B cell (primary cell): ENCODE measurements around the gene SEPTIN1. TPM values are rescaled to one million over a fixed set of nuclear protein-coding genes. Genes with fewer than 3 reads are reported as not detected.

ENCODE experiments used
- ATAC-seq: fragments of 200-7000 bp; cut with Tn5 transposase; one replicate; pipeline ENCODE4 v1.10.0; 2021; ENCODE audit warnings: low read depth, mild to moderate bottlenecking, moderate number of reproducible peaks, moderate library complexity
- CTCF ChIA-PET: fragments of 350-600 bp; sonication (Branson Sonifier 250); formaldehyde crosslinking; loops from one replicate; lab custom pipeline; 2021; ENCODE audit warnings: antibody characterized with exemption, inconsistent platforms; lab: Charles Lee
- POLR2A ChIA-PET: fragments of 350-600 bp; sonication (Branson Sonifier 250); formaldehyde crosslinking; loops from one replicate; lab custom pipeline; 2021; ENCODE audit warnings: antibody characterized with exemption; lab: Charles Lee
- DNase-seq: peaks from one replicate; pipeline ENCODE4 v3.0.0; 2013
- H2AFZ ChIP-seq: 2 replicates; pipeline ENCODE4 v1.6.1; 2012; ENCODE audit warnings: mild to moderate bottlenecking, low read depth, low read length; ENCODE audit not compliant: insufficient read depth, poor library complexity, severe bottlenecking
- H3K27ac ChIP-seq, 2 donors: 1 replicate in 1 of 2; 2 replicates in 1 of 2; pipeline ENCODE4 v1.5.1; 2012 to 2013; ENCODE audit warnings: low read length in 2 of 2, mild to moderate bottlenecking in 2 of 2, moderate library complexity in 1 of 2
- H3K27me3 ChIP-seq, 4 experiments: fragments of 200-600 bp in 1 of 4; sonication (generic) in 1 of 4; replicated peaks in 1 of 4; 1 replicate in 2 of 4; 2 replicates in 2 of 4; pipeline versions ENCODE4 v1.6.1 to v1.7.0; 2013 to 2016; ENCODE audit warnings: low read length in 3 of 4, mild to moderate bottlenecking in 2 of 4, mixed read lengths in 1 of 4, moderate library complexity in 1 of 4; ENCODE audit not compliant: insufficient read depth in 4 of 4, control insufficient read depth in 3 of 4; ENCODE audit errors: control extremely low read depth in 1 of 4
- H3K36me3 ChIP-seq, 2 experiments: replicated peaks in 1 of 2; 1 replicate in 1 of 2; 2 replicates in 1 of 2; pipeline versions ENCODE4 v1.6.1 to v1.7.1; 2013; ENCODE audit warnings: low read length in 1 of 2; ENCODE audit not compliant: insufficient read depth in 2 of 2, control insufficient read depth in 1 of 2; ENCODE audit errors: control extremely low read depth in 1 of 2, extremely low read depth in 1 of 2
- H3K4me1 ChIP-seq, 2 donors: fragments of 200-600 bp in 1 of 2; sonication (generic) in 1 of 2; 1 replicate in 1 of 2; 2 replicates in 1 of 2; pipeline versions ENCODE4 v1.5.1 to v1.6.1; 2013 to 2017; ENCODE audit warnings: low read length in 2 of 2; ENCODE audit not compliant: control insufficient read depth in 2 of 2, insufficient read depth in 2 of 2
- H3K4me2 ChIP-seq: replicated peaks from 2 replicates; pipeline ENCODE3; 2012; ENCODE audit warnings: mild to moderate bottlenecking, low read depth, low read length; ENCODE audit not compliant: poor library complexity, severe bottlenecking
- H3K4me3 ChIP-seq, 5 experiments: fragments of 200-600 bp in 1 of 5; sonication (generic) in 1 of 5; 1 replicate in 3 of 5; 2 replicates in 2 of 5; pipeline versions ENCODE4 v1.5.1 to v1.7.0; 2011 to 2016; ENCODE audit warnings: low read length in 4 of 5, mild to moderate bottlenecking in 4 of 5, low read depth in 2 of 5, control low read depth in 1 of 5, moderate library complexity in 1 of 5; ENCODE audit not compliant: insufficient read depth in 1 of 5; ENCODE audit errors: control extremely low read depth in 1 of 5, extremely low read depth in 1 of 5
- H3K79me2 ChIP-seq: fragments of 200-600 bp; sonication (generic); one replicate; pipeline ENCODE4 v1.6.0; 2016; ENCODE audit warnings: low read length; ENCODE audit not compliant: control insufficient read depth, insufficient read depth
- H3K9ac ChIP-seq: fragments of 200-600 bp; sonication (generic); 2 replicates; pipeline ENCODE4 v1.6.1; 2017; ENCODE audit warnings: mild to moderate bottlenecking, low read length, moderate library complexity
- H3K9me3 ChIP-seq, 3 donors: one replicate each; pipeline versions ENCODE4 v1.6.1 to v1.7.1; 2013; ENCODE audit warnings: low read length in 2 of 3; ENCODE audit not compliant: control insufficient read depth in 2 of 3, insufficient read depth in 1 of 3; ENCODE audit errors: control extremely low read depth in 1 of 3
- H4K20me1 ChIP-seq: 2 replicates; pipeline ENCODE4 v1.6.0; 2012; ENCODE audit warnings: mild to moderate bottlenecking, low read length; ENCODE audit not compliant: insufficient read depth, control insufficient read depth, poor library complexity, severe bottlenecking
- H3K27ac Mint-ChIP-seq: one replicate; pipeline ENCODE4 v1.8.0; 2021; ENCODE audit warnings: mixed read lengths
- H3K27me3 Mint-ChIP-seq: one replicate; pipeline ENCODE4 v1.8.0; 2021; ENCODE audit warnings: mixed read lengths
- H3K4me1 Mint-ChIP-seq: one replicate; pipeline ENCODE4 v1.8.0; 2021; ENCODE audit warnings: mixed read lengths
- H3K4me3 Mint-ChIP-seq: one replicate; pipeline ENCODE4 v1.8.0; 2021; ENCODE audit warnings: mixed read lengths
- H3K9me3 Mint-ChIP-seq: one replicate; pipeline ENCODE4 v1.8.0; 2022; ENCODE audit warnings: mixed read lengths; ENCODE audit not compliant: insufficient read depth
- CTCF ChIP-seq: fragments of 200-600 bp; IDR thresholded peaks from one replicate; pipeline ENCODE4 v1.8.0; 2022; ENCODE audit warnings: antibody characterized with exemption, mild to moderate bottlenecking
- EZH2 ChIP-seq: IDR thresholded peaks from 2 replicates; pipeline ENCODE4 v1.6.1; 2012; ENCODE audit warnings: borderline replicate concordance, low read depth, mild to moderate bottlenecking, moderate library complexity, low read length; ENCODE audit not compliant: insufficient read depth, poor library complexity, severe bottlenecking
- WGBS: methylation state at CpG from one replicate; pipeline ENCODE4 v1.1.5; 2013; ENCODE audit warnings: missing lambda C conversion rate; ENCODE audit not compliant: insufficient coverage; 5-methylcytosine and 5-hydroxymethylcytosine counted together
- intact Hi-C: fragments of 100-400 bp; cut with micrococcal nuclease; formaldehyde crosslinking; loops from one replicate; pipeline ENCODE4 v1.10.0; 2022
- polyA plus RNA-seq: library from polyadenylated mRNA; depleted of rRNA; stranded (reverse); fragments of >200 nt; gene quantifications from 2 replicates; pipeline ENCODE4 v1.2.3, GENCODE V29; 2012
- total RNA-seq, 2 donors: library from RNA; stranded (reverse); fragments of 120-200 nt in 1 of 2; gene quantifications; 1 replicate in 1 of 2; 2 replicates in 1 of 2; pipeline versions ENCODE4 v1.2.3 to v1.2.4, GENCODE V29; 2013 to 2022

The SEPTIN1 gene
- total and polyA plus RNA-seq, 2 donors (not counting 1 experiment from before 2014, with no cell fraction given): 154 to 302 TPM

DNA sequence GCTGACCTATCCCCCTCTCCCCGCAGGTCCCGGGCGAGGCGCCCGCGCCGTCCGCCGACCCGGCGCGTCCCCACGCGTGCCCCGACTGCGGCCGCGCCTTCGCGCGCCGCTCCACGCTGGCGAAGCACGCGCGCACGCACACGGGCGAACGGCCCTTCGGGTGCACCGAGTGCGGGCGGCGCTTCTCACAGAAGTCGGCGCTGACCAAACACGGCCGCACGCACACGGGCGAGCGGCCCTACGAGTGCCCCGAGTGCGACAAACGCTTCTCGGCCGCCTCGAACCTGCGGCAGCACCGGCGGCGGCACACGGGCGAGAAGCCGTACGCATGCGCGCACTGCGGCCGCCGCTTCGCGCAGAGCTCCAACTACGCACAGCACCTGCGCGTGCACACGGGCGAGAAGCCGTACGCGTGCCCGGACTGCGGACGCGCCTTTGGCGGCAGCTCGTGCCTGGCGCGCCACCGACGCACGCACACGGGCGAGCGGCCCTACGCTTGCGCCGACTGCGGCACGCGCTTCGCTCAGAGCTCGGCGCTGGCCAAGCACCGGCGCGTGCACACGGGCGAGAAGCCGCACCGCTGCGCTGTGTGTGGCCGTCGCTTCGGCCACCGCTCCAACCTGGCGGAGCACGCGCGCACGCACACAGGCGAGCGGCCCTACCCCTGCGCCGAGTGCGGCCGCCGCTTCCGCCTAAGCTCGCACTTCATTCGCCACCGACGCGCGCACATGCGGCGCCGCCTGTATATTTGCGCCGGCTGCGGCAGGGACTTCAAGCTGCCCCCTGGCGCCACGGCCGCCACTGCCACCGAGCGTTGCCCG is 35.4 kb upstream of the SEPTIN1 start:
- 12% methylated on average over 140 of the region's 140 CpGs for WGBS
- no peaks in the 10 kb centered on the region for H3K27me3 ChIP-seq
- Mint-ChIP-seq H3K4me1 (peaks cover 7% of the 10 kb centered on the region), H3K27ac (peak overlapping the region; percentile 72), H3K4me3 (peak overlapping the region; percentile 77), H3K9me3 (no peaks in the 10 kb centered on the region), H3K27me3 (no peaks in the 10 kb centered on the region)
- H3K36me3 ChIP-seq: peaks cover 2 to 13% of the 10 kb centered on the region in 2 experiments
- peak overlapping the region; percentile 84 for H2AFZ ChIP-seq
- peak overlapping the region; percentile 33 to 75 (median 66) for H3K4me3 ChIP-seq
- H3K4me2 ChIP-seq: peak overlapping the region; percentile 82
- ATAC-seq (peak; percentile 87), DNase-seq (peak; percentile 95)
- POLR2A ChIA-PET: interaction anchor here (0.5 to 1.9 kb wide), 26 partner anchors 10 to 1478 kb away, joined by 3 to 18 read pairs (median 4); partner anchors contain the start of genes CD2BP2, CORO1A, DCTPP1 and PRR14
- peaks cover 5 to 12% of the 10 kb centered on the region in 2 donors for H3K4me1 ChIP-seq
- H3K9me3 ChIP-seq: no peaks in the 10 kb centered on the region
- H4K20me1 ChIP-seq: no peaks in the 10 kb centered on the region
- H3K79me2 ChIP-seq: peaks cover 13% of the 10 kb centered on the region
- H3K9ac ChIP-seq: peak overlapping the region; percentile 70
- H3K27ac ChIP-seq: peak overlapping the region; percentile 47 to 73
- CTCF ChIA-PET: interaction anchor here (0.6 to 5.3 kb wide), 18 partner anchors 9 to 326 kb away, joined by 3 to 43 read pairs (median 4); partner anchors contain the start of genes DCTPP1, SEPTIN1, TBC1D10B and TBX6
- TF ChIP-seq EZH2 (no peak), CTCF (peak; percentile 17)
- intact Hi-C loops: loop anchor here (1.0 to 5.0 kb wide), 6 partner anchors 12 to 280 kb away; partner anchors contain the start of genes SEPHS2, SRCAP, TBC1D10B and ZNF48
